Cerebellar nuclear complex (tissue), 1 donor: Measurements from ENCODE around the gene OSER1.
"Not testable (repeated sequence)": the region's sequence is repeated elsewhere in the genome, so short reads cannot be mapped to it uniquely, and the experiment has no call there.

ENCODE experiments used
- DNase-seq, 2 experiments: peaks; one replicate each; lab custom pipeline; 2025; lab: John Stamatoyannopoulos, UW

The OSER1 gene

DNA sequence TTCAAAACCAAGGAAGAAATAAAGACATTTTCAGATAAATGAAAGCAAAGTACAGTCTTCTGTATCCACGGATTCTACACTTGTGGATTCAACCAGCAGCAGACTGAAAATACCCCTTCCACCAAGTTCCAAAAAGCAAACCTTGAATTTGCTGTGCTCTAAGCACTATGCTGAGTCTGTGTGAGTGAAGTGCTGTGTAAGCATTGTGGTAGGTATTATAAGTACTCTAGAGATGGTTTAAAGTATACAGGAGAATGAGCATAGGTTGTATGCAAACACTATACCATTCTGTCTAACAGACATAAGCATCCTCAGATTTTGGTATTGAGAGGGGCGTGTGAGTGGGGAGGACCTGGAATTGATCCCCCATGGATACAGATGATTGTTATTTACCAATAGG lies 9.6 kb downstream of the OSER1 start:
- DNase-seq: no peak

- no peak for DNase-seq
Measured at GRCh38 chr20:44200371-44200770, 10.2 kb downstream of the OSER1 start.

- DNase-seq: no peak
Measured at GRCh38 chr20:44199877-44200276, 10.7 kb downstream of the OSER1 start.

GRCh38 chr20:44198872-44199271 lies 11.7 kb downstream of the OSER1 start:
- no peak for DNase-seq

- no peak for DNase-seq
Measured at GRCh38 chr20:44196271-44196670, 14.3 kb downstream of the OSER1 start.

DNA sequence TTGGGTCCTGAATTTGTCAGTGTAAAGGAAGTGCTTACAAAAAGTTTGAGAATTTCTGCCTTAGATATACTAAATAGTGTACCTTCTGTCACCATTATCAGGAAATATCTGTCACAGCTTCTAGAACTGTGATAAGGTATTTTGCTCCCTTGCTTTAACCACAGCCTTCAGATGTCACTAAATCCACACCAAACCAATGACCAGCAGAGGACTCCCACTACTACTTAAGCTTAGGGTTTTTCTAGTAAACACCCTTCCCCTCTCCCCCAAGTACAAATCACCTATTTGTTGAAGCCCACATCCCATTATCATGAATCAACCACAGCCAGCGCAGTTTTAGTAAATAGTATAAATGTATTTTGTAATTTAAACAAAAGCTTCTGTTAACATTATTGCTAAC lies 15.0 kb downstream of the OSER1 start:
- DNase-seq: no peak

GRCh38 chr20:44193801-44194200 lies 16.8 kb downstream of the OSER1 start:
- no peak for DNase-seq

- not testable (repeated sequence) for DNase-seq
Measured at GRCh38 chr20:44191640-44192039, 18.9 kb downstream of the OSER1 start.

DNA sequence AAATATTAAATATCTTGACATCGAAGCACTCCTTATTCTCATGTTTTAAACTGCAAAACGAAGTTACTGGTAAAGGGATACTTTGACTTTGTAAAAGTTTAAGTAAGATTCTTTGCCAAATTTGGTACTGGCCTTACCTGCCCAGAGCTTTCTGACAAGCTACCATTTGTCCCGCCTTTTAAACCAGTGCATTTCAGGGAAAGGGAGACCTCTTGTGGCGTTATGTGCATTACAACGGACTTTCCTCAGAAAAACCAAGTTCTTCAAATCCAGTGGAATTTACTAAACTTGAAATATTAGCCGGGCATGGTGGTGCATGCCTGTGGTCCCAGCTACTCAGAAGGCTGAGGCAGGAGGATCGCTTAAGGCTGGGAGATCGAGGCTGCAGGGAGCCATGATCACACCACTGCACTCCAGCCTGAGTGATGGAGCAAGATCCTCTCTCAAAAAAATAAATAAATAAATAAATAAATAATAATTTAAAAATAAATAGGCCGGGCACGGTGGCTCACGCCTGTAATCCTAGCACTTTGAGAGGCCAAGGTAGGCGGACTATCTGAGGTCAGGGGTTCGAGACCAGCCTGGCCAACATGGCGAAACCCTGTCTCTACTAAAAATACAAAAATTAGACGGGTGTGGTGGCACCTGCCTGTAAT lies 20.2 kb downstream of the OSER1 start:
- peak in 1 of 2 experiments; percentile 2 for DNase-seq

GRCh38 chr20:44188752-44189151 lies 21.8 kb downstream of the OSER1 start:
- no peak for DNase-seq

DNA sequence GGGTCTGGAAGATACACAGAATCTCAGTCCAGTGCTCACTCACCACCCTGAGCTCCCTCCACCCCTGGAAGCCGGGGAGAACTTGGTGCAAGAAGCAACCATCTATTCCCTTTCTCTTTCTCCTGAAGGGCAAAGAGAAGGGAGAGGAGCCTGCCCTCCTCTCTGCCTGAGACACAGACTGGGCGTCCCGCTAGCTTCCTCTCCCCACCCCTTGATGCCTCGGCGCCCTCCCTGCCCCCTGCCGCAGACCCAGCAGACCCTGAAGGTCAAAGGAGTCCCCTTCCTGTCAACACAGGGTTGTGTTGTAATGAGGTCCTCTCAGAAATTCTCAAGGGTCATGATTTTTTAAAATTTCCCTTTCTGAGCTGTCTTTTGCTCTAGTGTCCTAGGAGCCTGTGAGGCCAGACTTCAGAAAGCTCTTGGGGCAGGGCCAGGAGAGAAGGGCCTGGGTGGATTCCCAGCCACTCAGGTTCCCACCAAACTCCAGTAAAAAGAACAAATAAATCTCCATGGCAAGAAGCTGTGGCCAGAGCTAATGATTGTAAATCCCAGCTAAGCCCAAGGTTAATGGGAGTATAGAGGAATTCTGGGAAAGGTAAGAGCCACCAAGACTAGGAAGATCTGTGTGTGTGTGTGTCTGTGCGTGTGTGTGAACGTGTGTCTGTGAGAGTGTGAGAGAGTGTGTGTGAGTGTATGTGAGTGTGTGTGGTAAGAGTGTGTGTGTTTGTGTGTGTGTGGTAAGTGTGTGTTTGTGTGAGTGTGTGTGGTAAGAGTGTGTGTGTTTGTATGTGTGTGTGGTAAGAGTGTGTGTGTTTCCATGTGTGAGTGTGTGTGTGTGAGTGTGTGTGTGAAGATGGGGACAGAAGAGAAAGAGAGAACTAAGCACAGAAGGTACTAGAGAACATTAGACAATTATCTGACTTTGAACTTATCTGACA lies 22.5 kb downstream of the OSER1 start:
- no peak for DNase-seq

GRCh38 chr20:44187054-44187771 lies 23.4 kb downstream of the OSER1 start, which contains the start of gene JPH2:
JPH2 (minus strand) TSS chr20:44187188; CDS start chr20:44186705, 483 bp downstream.
- no peak for DNase-seq

GRCh38 chr20:44186674-44187053 lies 23.9 kb downstream of the OSER1 start:
- no peak for DNase-seq

DNA sequence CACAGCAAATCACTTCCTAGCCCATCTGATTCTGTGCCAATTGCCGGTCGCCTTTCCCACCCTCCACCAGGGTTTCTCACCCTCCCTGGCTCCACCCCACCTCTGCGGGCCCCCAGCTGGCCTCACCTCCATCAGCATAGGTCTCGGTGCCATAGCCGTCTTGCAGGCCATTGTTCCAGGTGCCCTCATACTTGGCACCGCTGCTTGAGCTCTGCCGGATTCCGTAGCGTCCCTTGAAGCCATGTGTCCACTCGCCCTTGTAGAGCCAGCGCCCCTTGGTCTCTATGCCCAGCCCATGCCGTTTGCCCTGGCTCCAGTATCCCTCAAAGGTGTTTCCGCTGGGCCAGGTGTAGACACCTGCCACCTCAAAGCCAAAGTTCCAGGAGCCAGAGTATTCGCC lies 24.4 kb downstream of the OSER1 start:
- DNase-seq: no peak

DNA sequence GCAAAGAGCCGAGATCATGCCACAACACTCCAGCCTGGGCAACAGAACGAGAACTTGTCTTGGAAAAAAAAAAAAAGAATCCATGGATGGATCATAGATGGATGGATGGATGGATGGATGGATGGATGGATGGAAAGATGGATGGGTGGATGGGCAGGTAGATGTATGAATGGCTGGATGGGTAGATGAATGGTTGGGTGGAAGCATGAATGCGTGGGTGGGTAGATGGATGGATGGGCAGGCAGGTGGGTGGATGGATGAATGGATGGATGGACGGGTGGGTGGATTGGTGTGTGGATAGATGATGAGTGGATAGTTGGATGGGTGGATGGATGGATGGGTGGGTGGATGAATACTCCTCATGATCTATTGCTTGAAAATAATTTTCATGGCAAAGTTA lies 25.0 kb downstream of the OSER1 start:
- no peak for DNase-seq

GRCh38 chr20:44183282-44183681 lies 27.3 kb downstream of the OSER1 start:
- DNase-seq: no peak

DNA sequence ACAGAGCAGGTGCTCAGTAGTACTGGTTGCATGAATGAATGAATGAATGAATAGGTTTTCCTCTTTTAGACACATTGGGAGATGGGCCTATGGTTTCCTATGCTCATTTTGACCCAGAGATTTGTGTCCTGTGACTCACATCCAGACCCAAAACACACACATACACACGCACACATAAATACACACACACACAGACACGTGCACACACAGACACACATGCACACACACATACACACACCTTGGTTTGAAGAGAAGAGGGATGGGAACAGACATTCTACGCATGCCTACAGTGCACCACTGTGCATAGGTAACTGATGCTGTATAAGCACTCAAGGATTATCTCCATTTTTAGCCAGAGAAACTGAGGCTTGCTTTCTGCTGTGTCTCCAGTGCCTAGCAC lies 27.7 kb downstream of the OSER1 start:
- no peak for DNase-seq

GRCh38 chr20:44182135-44182765 lies 28.3 kb downstream of the OSER1 start:
- DNase-seq: no peak

DNA sequence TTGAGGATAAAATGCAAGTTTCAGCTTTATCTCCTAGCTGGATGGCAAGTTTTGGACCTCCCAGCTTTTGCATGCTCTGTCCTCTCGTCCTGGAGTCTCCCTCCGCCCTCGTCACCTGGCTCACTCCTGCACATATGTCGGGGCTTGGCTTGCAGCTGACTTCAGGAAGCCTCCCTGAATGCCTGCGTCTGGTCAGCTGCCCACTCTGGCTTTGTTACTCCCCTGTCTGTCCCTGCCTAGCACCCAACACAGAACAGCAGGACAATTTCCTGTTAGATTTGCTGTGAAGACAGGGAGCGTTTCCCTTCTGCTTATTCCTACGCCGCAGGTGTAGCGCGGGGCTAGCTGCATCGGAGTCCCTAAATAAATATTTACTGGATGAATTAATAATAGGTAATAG lies 29.0 kb downstream of the OSER1 start:
- DNase-seq: peak; percentile 10 to 18

- DNase-seq: no peak
Measured at GRCh38 chr20:44180814-44181213, 29.8 kb downstream of the OSER1 start.

GRCh38 chr20:44176833-44177534 lies 33.6 kb downstream of the OSER1 start:
- no peak for DNase-seq
